HG02571 (cell line): Measurements from ENCODE around the gene BLMH.
"Not testable (repeated sequence)": the region's sequence is repeated elsewhere in the genome, so short reads cannot be mapped to it uniquely, and the experiment has no call there.

Source experiments
- ATAC-seq: cut with Tn5 transposase; IDR thresholded peaks from one replicate; pipeline ENCODE4 v1.9.1; 2021; ENCODE audit warnings: mild to moderate bottlenecking, moderate library complexity; ENCODE audit not compliant: unreplicated experiment

The BLMH gene

DNA sequence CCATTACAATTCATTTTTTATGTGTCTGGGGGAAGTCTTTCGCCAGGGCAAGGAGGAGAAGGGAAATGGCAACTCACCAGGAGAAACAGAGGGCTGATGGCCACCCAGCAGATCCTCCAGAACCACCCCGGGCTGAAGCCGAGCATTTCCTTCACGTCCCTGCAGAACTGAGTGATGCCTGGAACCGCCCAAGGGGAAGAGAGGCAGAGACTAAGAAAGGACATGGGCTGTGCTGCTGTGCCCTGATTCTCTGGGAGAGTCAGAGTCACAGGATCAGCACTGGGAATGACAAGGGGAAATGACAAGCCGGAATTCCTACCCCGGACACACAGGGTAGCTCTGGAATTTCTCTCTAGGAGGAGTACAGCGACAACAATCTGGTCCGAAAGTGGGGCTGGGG lies 84.1 kb downstream of the BLMH start:
- no peak for ATAC-seq

DNA sequence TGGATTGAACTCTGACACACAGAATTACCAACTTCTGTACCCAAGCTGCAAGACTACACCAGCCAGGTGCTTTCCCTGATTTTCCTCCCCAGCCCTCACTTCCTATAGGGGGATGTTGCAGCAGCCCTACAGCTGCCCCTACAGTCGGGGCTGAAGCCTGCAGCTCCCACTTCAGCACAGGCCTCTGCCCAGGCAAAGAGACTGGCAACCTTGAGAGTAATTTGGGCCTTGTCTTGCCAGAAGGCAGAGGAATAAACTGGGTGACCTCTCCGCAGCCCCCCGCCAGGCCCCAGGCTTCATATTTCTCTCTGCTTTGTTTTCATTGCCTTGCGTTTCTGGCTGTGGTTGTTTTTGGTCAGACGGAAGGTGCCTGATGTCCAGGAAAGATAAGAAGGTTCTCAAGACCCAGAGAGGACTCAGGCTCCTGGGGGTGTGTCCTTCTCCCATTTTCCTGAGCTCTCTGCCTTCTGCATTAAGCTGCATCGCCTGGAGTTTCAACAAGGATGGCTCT lies 88.2 kb downstream of the BLMH start:
- ATAC-seq = no peak

DNA sequence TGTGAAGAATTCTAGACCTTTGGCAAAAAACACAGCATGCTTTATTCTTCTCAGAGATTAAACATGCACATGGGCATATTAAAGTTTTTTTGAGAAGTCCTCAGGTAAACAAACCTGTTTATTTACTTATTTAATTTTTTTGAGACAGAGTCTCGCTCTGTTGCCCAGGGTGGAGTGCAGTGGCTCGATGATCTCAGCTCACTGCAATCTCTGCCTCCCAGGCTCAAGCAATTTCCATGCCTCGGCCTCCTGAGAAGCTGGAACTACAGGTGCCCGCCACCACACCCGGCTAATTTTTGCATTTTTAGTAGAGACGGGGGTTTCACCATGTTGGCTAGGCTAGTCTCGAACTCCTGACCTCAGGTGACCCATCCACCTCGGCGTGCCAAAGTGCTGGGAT lies 91.1 kb downstream of the BLMH start:
- not testable (repeated sequence) for ATAC-seq

DNA sequence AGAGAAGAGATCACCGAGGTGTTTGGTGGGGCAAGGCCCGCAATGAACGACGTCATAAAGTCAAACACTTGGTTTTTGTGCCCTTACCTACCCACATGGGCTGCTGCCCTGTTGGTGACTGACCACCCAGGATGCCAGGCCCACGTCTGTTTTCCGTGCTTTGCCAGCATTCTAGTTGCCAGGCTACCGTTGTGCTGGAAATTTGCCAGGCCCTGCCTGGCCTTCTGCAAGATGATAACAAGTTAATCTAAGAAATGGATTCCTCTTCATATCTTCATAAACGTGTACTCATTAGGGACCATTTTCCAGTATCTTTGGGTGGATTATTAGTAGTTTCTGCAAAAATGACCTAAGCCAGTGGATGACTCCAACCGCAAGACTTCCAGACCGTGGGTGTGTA lies 91.6 kb downstream of the BLMH start:
- no peak for ATAC-seq

DNA sequence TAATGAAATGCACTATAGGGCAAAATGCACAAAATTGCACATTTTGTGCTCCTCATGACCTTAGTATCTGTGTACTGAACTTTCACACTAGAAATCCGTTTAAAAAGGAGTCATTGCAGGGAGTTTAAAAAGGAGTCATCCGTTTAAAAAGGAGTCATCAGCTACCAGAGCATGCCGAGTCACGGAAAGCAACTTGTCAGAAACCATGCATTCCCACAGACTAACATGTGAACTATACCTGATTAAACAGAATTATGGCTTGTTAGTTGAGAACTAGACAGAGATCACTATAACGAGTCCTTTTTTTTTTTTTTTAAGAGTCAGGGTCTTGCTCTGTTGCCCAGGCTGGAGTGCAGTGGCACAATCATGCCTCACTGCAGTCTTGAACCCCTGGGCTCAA lies 92.1 kb downstream of the BLMH start:
- ATAC-seq = no peak
